AG04449 (cell line): ENCODE measurements around the gene SNRPD1.
"Not testable (repeated sequence)": the region's sequence is repeated elsewhere in the genome, so short reads cannot be mapped to it uniquely, and the experiment has no call there.

ENCODE experiments used
- CTCF ChIA-PET: fragments of 350-600 bp; formaldehyde crosslinking; extraction: SDS; loops from one replicate; lab custom pipeline; 2021; ENCODE audit warnings: antibody characterized with exemption; lab: Yijun Ruan, JAX
- POLR2A ChIA-PET: fragments of 400-600, 350-600 bp; formaldehyde crosslinking; extraction: SDS; loops from one replicate; lab custom pipeline; 2020; ENCODE audit warnings: antibody characterized with exemption, inconsistent platforms; lab: Yijun Ruan, JAX
- DNase-seq: peaks from one replicate; pipeline ENCODE4 v3.0.0-alpha.2; 2010; ENCODE audit warnings: low read depth, low spot score
- H3K4me3 ChIP-seq: 2 replicates; pipeline ENCODE4 v1.5.1; 2011; ENCODE audit warnings: low read depth, mild to moderate bottlenecking, control low read depth, low read length
- CTCF ChIP-seq: IDR thresholded peaks from one replicate; pipeline ENCODE4 v1.5.1; 2011; ENCODE audit warnings: mild to moderate bottlenecking, moderate library complexity, low read length, control low read depth, inconsistent platforms; ENCODE audit not compliant: insufficient read depth; ENCODE audit errors: missing control alignments

The SNRPD1 gene

DNA sequence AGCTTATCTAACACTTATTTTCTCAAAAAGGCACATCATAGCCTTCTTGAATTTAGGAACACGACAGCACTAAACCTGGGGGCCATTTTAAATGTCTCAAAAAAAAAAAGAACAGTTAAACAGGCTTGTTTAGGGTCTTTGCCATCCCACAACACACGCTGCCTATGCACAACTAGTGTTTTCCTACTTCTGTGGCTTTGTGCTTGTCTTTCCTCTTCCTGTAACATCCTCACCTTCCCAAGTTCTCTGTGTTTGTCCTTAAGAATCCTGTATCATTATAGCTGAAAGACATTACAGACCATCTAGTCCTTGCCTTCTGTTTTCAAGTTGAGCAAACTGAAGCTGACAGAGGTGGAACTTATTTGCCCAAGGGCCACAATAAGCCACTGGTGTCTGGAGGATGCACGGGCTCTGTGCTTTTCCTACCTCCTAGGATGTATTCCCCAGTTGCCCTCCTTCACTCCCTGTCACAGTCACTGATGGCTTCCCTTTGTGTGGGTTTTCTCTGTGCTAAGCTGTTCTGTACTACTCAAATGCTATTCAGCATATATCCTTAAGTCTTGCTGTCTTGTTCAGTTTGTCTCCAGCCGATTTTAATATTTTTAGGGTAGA lies 22.6 kb downstream of the SNRPD1 start:
- no peak for DNase-seq
- TF ChIP-seq CTCF: no peak
- CTCF ChIA-PET: interaction anchor here (0.9 kb wide), 1 partner anchor 34 kb away, joined by 3 read pairs; the partner anchor contains the start of gene ESCO1

DNA sequence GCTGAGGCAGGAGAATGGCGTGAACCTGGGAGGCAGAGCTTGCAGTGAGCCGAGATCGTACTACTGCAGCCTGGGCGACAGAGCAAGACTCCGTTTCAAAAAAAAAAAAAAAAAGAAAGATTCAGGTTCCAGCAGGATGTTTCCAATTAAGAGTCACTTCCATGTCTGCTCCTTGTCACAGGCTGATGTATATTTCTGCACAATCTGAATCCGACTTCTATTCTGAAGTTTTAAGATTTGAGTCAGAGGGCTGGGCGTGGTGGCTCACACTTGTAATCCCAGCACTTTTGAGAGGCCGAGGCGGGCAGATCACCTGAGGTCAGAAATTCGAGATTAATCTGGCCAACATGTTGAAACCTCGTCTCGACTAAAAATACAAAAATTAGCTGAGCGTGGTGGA lies 24.7 kb downstream of the SNRPD1 start:
- ChIA-PET POLR2A (no interaction called here), CTCF (interaction anchor here (1.3 kb wide), 1 partner anchor 35 kb away, joined by 9 read pairs; the partner anchor contains the start of gene ESCO1)

More for the DNA sequence above, 22.6 kb downstream of the SNRPD1 start:
- H3K4me3 ChIP-seq: no peak overlapping the region
- POLR2A ChIA-PET: no interaction called here

DNA sequence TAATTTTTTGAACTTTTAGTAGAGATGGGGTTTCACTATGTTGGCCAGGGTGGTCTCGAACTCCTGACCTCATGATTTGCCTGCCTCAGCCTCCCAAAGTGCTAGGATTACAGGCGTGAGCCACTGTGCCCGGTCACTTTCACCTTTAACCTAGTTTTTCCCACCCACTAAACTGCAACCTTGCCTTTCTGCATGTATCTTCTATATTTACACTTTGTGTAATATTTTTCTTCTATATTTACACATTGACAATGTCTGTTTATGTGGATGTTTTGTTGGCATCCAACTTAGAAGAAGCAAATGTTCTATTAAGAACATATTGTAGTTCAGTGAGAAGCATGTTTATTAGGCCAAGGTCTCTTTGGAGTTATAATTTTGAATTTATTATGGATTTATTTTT lies 26.7 kb downstream of the SNRPD1 start:
- no peak overlapping the region for H3K4me3 ChIP-seq
- DNase-seq: no peak
- no peak for TF ChIP-seq CTCF
- ChIA-PET CTCF (interaction anchor here (1.6 kb wide), 1 partner anchor 38 kb away, joined by 4 read pairs; the partner anchor contains the start of gene ESCO1), POLR2A (no interaction called here)

More for the DNA sequence above, 24.7 kb downstream of the SNRPD1 start:
- DNase-seq: no peak
- H3K4me3 ChIP-seq: no peak overlapping the region
- no peak for TF ChIP-seq CTCF

DNA sequence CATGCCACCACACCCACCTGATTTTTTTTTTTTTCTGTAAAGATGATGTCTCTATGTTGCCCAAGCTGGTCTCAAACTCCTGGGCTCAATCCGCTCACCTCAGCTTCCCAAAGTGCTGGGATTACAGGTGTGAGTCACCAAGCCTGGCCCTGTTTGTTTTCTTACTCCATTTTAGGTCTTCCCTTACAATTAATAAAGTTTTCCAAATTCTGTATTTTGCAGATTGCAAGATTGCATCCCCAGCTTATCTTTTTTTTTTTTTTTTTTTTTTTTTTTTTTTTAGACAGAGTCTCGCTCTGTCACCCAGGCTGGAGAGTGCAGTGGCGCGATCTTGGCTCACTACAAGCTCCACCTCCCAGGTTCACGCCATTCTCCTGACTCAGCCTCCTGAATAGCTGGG lies 28.3 kb downstream of the SNRPD1 start:
- POLR2A ChIA-PET: interaction anchor here (0.7 kb wide), 1 partner anchor 28 kb away, joined by 3 read pairs; the partner anchor contains the start of gene SNRPD1
- not testable (repeated sequence) for H3K4me3 ChIP-seq, DNase-seq
- CTCF ChIA-PET: interaction anchor here (1.6 to 1.7 kb wide), 2 partner anchors 39 to 40 kb away, joined by 3 to 4 read pairs; partner anchors contain the start of gene ESCO1

GRCh38 chr18:21650311-21650710 lies 38.2 kb downstream of the SNRPD1 start:
- ChIA-PET CTCF (interaction anchor here (1.1 kb wide), 1 partner anchor 50 kb away, joined by 3 read pairs; the partner anchor contains the start of gene ESCO1), POLR2A (no interaction called here)

GRCh38 chr18:21652073-21652472 lies 40.0 kb downstream of the SNRPD1 start:
- TF ChIP-seq CTCF: no peak

More at GRCh38 chr18:21650311-21650710, 38.2 kb downstream of the SNRPD1 start:
- no peak for TF ChIP-seq CTCF
- H3K4me3 ChIP-seq: no peak overlapping the region
- DNase-seq: no peak

GRCh38 chr18:21653361-21653760 lies 41.2 kb downstream of the SNRPD1 start:
- TF ChIP-seq CTCF: no peak
- ChIA-PET POLR2A (no interaction called here), CTCF (interaction anchor here (1.1 kb wide), 1 partner anchor 33 kb away, joined by 3 read pairs; no protein-coding TSS in a partner anchor)
- no peak overlapping the region for H3K4me3 ChIP-seq
- no peak for DNase-seq

More at GRCh38 chr18:21652073-21652472, 40.0 kb downstream of the SNRPD1 start:
- H3K4me3 ChIP-seq: no peak overlapping the region
- DNase-seq: no peak
- POLR2A ChIA-PET: no interaction called here
- CTCF ChIA-PET: interaction anchor here (1.2 kb wide), 1 partner anchor 49 kb away, joined by 3 read pairs; no protein-coding TSS in a partner anchor
